Esophagus muscularis mucosa (tissue), 3 donors: ENCODE measurements around the gene RAB10.

ENCODE experiments used
- CTCF ChIP-seq, 3 experiments: fragments of 200-600 bp in 2 of 3; fragments of 450-650 bp in 1 of 3; sonication (generic) in 2 of 3; IDR thresholded peaks; one replicate each; pipeline ENCODE4 v1.5.1; 2017 to 2019; ENCODE audit warnings: antibody characterized with exemption in 3 of 3, mild to moderate bottlenecking in 2 of 3, moderate library complexity in 1 of 3
- POLR2A ChIP-seq: fragments of 450-650 bp; IDR thresholded peaks from one replicate; pipeline ENCODE4 v1.6.1; 2017; ENCODE audit warnings: antibody characterized with exemption, moderate library complexity, mild to moderate bottlenecking, low read depth
- POLR2AphosphoS5 ChIP-seq, 2 donors: sonication (generic); formaldehyde crosslinking; IDR thresholded peaks; one replicate each; pipeline ENCODE4 v1.6.1; 2017; ENCODE audit warnings: antibody characterized with exemption in 2 of 2

DNA sequence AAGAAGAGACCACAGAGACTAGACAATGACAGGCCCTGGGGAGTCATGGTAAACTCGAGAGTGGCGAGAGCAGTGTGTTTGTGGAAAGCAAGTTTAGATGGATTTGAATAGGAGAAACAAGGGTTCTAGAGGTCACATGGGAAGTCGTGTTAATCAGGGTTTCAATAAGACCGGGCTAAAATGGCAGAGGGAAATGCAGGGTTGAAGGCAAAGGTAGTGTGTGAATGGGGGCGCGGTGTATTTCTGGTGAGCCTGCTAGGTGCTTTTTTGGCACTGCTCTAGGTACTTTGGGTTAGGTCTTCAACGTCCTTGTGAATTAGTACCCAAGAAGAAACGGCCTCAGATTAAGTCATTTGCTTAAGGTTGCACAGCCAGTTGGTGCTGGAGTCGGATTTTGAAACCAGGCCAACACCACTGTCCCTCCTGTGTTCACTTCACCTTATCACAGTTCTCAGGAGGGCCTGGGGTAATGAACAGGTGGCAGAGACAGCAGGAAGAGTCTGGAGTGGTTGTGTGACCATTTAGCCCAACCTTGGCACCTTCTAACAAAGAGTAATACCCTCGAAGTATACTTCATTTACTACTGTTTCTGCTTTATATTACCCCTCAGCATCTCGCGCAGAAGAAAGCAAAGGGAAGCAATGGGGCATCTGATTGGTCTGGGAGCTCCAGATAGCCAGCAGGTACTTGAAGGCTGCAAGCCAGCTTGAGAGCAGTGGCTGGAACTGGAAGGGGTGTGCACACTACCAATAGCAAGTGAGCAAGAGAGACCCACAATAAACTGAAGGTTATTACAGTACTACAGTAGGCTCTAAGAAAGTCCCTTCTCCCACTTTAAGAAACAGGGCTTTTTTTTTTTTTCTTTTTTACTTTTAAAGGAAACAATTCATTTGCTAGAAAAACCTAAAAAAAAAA is 105.6 kb downstream of the RAB10 start:
- TF ChIP-seq CTCF (IDR thresholded peaks at IDR 0.05), result no peak
- TF ChIP-seq POLR2A, result no peak
- TF ChIP-seq POLR2AphosphoS5 (IDR thresholded peaks at IDR 0.05), result no peak
